NCI-H1417 treated with DMSO at 0.1 percent for 48 hours (cell line): ENCODE data around the gene FANCC.
"Not testable (repeated sequence)": the region's sequence is repeated elsewhere in the genome, so short reads cannot be mapped to it uniquely, and the experiment has no call there.

Experiments
- DNase-seq: peaks from one replicate; lab custom pipeline; 2025; lab: John Stamatoyannopoulos, UW

The FANCC gene

DNA sequence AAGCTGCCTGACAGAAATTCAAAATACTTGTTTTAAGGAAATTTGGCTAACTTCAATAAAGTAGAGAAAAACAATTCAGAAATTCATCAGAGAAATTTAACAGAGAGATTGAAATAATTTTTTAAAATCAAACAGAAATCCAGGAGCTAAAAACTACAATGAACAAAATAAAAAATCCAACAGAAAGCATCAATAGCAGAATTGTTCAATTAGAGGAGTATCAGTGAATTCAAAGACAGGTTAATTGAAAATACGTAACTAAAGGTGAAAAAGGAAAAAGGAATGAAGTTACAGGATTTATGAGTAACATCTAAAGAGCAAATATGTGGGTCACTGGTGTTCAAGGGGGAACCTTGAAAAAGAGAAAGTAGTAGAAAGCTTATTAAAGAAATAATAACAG lies 36.8 kb downstream of the FANCC start:
- no peak for DNase-seq

- DNase-seq: no peak
Measured at GRCh38 chr9:95277509-95277908, 40.0 kb downstream of the FANCC start.

DNA sequence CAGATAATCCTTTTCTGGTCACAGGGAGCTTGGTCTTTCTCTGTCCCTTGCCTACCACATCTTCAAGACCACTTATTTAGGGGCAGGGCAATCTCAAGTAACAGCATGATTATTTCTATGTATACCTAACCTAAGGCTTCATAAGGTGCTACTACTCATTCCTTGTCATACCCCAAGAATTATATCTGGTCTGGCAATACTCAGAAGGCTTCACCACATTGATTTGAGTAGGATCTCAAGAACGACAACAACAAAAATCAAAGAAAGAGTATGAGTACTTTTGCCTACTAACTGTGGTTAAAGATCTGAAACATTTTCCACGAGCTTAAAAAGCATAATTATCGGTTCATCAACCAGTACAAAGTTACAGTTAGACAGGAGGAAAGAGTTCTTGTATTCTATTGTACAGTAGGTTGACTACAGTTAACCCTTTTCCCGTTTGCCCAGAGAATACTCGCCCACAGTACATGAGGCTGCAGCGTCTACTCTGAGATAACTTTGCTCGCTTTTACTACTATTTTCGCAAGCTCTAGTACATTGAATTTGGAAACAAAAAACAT lies 41.0 kb downstream of the FANCC start:
- no peak for DNase-seq

- DNase-seq: not testable (repeated sequence)
Measured at GRCh38 chr9:95274160-95274559, 43.3 kb downstream of the FANCC start.

GRCh38 chr9:95273369-95274022 lies 44.0 kb downstream of the FANCC start:
- DNase-seq: no peak

GRCh38 chr9:95272830-95273229 lies 44.7 kb downstream of the FANCC start:
- DNase-seq: no peak

GRCh38 chr9:95270790-95271189 lies 46.7 kb downstream of the FANCC start:
- DNase-seq: no peak

DNA sequence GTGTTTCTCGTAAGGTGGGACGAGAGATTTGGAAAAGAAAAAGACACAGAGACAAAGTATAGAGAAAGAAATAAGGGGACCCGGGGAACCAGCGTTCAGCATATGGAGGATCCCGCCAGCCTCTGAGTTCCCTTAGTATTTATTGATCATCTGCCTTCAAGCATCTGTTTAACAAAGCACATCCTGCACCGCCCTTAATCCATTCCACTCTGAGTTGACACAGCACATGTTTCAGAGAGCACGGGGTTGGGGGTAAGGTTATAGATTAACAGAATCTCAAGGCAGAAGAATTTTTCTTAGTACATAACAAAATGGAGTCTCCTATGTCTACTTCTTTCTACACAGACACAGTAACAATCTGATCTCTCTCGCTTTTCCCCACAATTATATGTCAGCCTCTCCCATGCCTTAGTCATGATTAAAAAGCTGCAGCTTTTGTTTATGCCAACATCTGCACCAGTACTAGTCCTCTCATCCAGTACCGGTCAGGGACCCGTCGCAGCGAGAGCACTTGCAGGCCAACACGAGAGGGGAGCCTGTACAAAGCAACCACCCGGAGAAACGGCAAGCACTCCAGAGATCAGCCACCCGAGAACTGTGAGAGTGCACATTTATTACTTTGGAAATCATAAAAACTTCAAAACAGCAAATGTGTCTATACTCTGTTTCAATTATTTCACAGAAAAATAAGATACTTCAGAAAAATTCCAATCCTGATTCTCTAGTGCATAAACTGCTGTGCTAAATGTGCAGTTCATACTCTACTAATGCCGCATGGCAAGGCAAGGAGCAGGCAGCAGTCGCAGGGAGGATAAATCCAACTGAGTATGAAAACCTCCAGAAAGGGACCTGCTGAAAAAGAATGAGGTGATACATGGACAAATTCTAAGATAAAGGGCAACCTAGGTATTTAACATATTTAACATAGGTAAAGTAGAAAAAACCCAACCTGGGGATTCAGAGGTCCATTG lies 47.4 kb downstream of the FANCC start:
- DNase-seq: not testable (repeated sequence)

- DNase-seq: peak; percentile 72
Measured at GRCh38 chr9:95268681-95269080, 48.8 kb downstream of the FANCC start.

DNA sequence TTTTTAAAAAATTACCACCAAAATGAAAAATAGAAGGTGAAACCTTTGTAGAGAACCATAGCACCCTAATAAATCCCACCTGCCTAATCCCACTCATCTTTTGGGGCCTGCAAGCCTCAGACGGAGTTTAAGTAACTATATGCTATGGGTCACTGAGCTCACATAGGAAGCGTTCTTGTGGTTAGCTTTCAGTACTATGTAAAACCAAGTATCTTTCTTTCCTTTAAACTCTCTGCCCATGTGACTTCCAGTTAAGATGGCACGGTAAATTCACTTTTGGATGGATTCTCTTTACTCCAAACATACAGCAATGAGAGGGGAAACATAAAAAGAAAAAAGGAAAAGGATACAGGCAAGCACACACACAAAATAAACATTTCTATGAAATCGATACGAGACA lies 50.9 kb downstream of the FANCC start:
- no peak for DNase-seq

GRCh38 chr9:95265960-95266359 lies 51.5 kb downstream of the FANCC start:
- DNase-seq: no peak

DNA sequence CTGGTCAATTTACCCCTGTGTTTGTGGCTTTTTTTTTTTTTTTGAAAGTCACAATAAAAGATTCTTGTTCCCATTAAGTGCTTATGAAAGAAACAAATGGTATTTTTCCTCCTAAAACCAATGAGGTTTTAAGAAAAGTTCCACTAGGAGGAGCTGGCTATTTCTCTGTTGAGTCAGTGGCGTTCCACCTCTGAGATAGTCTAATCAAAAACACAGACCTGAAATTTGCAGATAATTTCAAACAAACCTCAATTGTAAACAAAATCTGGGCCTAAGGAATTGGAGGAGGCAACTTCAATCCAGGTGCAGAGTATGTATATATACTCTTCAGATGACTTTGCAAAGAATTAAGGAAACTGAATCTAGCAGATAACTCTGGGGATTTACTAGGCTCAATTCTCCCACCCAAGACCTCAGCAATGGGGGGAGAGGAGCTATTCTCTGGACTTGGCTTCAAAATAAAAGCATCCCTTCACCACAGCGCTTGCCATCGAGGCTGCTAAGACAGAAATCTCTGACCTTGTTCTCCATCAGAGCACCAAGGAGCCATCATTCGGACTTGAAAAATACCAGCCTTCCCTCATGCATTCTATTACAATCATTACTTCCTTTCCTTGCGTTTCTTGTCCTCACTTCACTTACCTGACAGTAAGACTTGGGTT lies 52.4 kb downstream of the FANCC start:
- no peak for DNase-seq

DNA sequence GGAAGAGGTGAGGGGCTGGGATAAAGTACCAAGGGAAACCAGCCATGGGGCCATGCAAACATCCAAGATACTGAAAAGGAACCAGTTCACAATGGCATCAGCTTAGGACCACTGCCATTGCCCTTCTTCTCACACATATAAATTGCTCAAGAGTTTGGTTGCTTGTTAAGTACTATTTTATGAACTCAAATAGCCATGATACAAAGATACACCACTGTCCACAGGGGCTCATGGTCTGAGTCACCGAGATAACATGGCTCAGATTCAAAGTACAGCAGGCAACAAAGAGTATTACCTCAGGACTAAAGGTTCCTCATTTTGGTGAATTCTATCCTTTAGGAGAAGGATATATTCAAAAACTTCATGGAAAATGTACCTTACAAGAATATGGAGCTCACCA lies 55.6 kb downstream of the FANCC start:
- DNase-seq: no peak

DNA sequence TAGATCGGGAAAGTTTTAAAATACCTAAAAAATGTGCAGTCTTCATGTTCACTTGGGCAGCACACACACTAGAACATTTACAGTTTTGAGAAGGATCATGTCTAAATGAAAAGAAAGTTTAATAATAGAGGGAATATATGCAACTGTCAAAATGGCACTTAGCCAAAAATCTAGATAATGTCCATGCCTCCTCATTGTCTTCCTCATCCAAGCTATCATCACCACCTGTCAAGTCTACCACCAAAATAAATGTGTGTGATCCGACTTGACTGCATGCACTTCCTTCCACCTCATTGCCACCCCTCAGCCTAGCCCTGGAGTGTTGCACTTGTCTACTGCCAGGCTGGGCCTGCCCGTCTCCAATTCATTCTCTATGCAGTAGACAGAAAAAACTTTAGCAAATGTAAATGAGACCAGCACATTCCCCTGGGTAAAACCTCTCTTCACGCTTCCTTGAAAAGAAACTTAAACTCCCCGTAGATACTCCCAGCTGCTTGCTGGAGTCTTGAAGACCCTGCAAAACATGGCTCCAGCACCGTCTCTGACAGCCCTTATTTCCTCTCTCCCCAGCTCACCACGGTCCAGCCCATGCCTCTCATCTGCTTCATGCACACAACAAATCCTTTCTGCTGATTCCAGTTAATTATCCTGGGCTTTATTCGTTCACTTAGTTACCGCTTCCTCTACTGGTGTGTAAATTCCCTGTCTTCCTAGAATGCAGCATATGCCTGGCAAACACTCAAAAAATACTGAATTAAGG lies 66.9 kb downstream of the FANCC start:
- DNase-seq: no peak

DNA sequence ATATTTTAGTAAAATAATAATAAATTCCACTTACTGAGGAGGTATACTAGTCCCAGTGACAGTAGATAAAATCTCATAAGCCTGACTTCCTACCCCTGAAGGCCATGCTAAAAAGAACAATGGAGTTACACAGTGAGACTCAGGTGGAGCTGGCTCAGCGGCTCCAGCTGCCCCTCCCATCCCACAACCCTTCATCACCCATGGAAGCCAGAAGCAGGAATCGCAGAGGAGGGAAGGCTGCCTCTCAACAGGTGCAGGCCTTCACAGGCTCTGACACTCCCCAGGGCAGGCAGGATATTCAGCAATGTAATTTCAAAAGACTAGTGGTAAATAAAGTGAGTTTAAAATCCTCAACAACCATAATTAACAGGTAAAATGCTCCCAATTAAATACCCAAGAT lies 67.5 kb downstream of the FANCC start:
- DNase-seq: peak; percentile 46

GRCh38 chr9:95246547-95246946 lies 71.0 kb downstream of the FANCC start:
- no peak for DNase-seq

GRCh38 chr9:95242613-95243012 lies 74.9 kb downstream of the FANCC start:
- DNase-seq: no peak

DNA sequence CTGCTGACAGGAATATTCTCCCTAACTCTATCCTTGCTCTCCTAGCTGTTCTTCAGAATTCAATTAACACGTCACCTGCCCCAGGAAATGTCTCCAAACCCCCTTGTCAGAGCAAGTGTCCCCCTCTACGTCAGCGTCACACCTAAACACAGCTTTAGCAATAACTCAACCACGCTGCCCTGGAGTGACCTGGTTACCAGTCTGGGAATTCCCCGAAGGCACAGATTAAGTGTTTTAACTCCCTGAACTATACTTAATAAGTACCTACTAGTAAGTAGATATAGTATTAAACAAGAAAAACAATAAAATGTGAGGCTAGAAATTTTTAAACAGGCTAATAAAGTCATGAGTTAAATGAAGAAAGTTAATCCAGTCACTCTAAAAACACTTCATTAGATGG lies 78.4 kb downstream of the FANCC start:
- DNase-seq: no peak

- DNase-seq: no peak
Measured at GRCh38 chr9:95237336-95237735, 80.2 kb downstream of the FANCC start.

DNA sequence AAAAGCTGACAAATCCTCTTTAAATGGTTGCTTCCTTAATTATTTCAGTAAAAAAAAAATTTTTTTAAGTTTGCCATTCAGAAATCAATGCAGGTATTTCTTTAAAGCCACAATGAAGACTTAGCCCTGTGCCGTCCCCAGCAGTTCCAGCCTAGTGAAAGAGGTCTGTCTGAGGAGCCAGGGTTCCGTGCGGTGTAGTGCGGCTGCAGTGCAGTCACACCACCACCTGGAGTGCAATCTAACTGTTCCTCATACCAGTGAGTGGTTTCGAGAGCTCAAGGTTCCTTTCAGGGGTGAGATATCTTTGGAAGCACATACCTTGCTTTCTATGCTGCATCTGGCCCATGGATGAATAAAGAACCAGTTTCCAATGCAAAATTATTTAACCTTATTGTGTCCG lies 87.5 kb downstream of the FANCC start:
- no peak for DNase-seq

- no peak for DNase-seq
Measured at GRCh38 chr9:95229230-95229915, 88.1 kb downstream of the FANCC start.
